HG02610 (cell line): ENCODE measurements around the gene IRX1.

Experiments used
- ATAC-seq: cut with Tn5 transposase; IDR thresholded peaks from one replicate; pipeline ENCODE4 v1.9.1; 2021; ENCODE audit warnings: mild to moderate bottlenecking, moderate library complexity; ENCODE audit not compliant: unreplicated experiment

IRX1 gene

DNA sequence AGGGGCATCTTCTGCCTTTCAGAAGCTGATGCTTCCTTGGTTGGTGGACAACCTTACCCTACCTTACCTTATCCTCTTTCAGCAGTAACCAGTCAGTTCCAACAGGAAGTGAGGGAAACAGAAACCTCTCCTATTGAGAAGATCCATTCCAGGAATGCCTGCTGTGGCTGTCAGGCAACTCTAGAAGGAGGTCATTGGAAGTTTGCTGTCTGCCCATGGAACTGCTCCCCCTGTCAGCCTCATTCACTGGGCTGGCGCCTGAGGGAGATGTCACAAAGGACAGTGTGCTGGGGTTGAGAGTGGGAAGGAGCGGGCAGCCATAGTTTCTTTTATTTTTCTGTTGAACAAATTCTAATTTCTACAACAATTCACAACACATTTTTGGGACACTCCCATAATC is 54.7 kb downstream of the IRX1 start:
- no peak for ATAC-seq

- ATAC-seq: no peak
These were observed 55.2 kb downstream of the IRX1 start for GRCh38 chr5:3650868-3651267.
